Stimulated activated CD8-positive, alpha-beta memory T cell treated with anti-CD3 and anti-CD28 coated beads, Interleukin-15, amount 100 ng/mL, for 4 hours (primary cell): ENCODE results near the gene TCF7.

Experiments
- DNase-seq, 2 donors: peaks; one replicate each; pipeline ENCODE4 v3.0.0-alpha.2; 2020; ENCODE audit warnings: low read depth in 2 of 2

Gene TCF7

DNA sequence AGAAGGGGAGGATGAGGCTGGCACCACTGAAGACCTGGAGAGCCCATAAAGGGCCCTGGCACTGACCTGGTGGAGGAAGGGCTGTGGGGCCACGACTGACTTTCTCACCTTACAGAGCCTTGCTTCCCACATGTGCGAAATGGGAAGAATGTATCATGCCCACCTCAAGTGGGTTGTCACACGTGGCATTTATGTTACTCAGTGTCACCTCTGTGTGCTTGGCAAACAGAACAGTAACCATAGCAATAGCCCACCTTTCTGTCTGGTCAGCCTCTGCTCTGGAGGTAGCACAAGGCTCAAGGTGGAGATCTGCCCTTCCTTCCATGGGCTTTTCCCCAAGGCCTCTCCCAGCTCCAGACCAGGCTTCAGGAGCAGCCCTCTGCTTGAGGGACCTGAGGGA lies 16.7 kb downstream of the TCF7 start:
- DNase-seq, result peak in 1 of 2 donors; percentile 54

DNA sequence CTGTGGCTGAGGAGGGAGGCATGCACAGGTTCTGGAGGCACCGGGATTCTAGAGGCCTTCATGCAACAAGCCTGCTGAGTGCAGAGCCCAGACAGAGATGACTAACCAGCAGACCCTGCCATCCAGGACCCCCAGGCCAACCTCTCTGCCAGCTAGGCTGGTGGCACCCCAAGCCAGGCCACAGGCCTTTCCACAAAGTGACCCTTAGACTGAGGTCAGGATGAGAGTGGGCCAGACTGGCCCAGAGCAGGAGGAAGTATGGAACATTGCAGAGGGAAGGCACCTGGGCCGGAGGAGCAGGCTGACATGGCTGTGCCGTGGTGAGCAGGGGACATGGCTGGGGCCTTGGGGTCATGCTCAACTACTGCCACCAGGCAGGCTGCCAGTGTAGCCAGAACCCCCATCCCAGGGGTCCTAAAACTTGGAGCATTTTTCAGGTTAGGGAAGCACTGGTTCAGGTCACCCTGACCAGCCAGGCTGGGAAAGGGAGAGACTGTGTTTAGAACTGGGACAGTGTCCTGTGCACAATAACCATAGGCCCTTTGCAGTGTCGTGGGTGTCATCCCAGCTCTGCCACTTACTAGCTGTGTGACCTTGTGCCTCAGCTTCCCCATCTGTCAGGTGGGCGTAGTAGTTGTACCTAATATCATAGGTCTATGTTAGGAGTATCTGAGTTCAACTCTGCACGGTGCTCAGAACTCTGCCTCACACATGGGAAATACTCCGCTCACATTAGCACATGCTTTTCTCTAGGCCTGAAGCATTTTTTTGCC lies 17.3 kb downstream of the TCF7 start:
- DNase-seq, result no peak

DNA sequence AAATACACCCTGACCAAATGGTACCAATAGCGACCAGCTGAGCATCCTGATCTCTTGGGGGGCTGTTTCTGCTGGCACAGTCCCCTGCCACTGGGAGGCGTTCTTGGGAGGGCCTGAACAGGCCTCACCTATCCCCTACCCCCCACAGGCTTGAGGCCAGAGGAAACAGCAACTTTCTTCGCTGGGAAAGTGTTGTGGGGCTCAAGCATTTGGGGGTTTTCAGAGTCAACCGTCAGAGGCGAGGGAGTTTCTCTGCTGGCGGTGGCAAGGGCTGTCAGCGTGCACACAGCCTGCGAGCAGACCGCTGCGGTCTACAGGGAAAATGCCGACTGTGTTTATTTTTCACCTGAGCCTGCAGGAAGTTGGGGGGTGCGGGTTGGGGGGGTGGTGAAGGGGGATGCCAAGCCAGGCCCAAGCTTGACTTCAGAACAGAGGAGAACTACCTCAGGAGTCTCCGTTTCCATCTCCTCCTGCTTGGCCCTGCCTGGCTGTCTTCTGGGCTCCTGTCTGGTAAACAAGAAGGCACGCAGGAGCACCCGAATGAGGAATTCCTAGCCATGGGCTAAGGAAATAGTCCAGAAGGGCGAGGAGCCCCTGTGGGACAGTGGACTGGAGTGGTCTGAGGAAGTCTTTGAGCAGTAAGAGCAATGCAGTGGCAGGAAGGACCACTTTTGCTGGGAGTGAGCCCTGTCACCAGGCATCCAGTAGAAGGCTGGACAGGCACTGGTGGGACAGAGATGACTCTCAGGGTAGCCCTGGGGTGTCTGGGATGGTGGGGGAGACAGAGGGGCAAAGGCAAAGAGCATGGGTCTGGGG lies 18.1 kb downstream of the TCF7 start:
- DNase-seq, result peak; percentile 56 to 62

DNA sequence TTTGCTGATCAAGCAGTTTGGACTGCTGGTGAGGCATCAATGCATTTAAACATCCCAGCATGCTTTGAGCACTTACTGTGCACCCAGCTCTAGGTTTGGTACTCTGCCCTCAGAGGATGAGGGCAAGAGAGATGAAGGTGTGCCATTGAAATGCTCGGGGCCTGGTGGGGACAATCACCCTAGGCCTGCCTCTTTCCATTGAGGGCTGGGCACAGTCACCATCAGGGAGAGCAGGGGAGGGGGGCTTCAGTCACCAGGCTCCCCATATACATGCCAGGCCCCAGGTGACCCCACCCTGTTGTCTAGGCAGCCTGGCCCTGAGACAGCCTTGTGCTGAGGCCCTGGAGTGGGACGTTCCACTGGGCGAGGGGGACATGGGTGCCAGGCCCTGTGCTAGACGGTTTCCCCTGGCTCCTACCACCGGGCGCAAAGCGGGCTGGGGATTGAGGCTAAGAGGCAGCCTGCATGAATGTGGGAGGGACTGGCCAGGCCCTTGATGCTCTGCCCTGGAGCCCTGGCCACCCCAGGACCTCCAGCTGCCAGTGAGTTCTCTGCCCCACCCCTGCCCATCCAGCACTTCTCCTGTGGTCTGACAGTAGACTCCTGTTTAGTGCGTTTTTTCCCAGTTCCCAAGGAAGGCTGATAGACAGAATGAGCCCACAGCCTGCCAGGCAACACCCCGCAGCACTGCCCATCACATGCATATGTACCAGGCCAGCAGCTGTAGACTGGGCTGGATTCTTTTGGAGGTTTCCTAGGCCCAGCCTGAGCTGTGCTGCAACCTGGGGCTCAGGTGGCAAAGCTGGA lies 18.9 kb downstream of the TCF7 start:
- DNase-seq, result no peak

DNA sequence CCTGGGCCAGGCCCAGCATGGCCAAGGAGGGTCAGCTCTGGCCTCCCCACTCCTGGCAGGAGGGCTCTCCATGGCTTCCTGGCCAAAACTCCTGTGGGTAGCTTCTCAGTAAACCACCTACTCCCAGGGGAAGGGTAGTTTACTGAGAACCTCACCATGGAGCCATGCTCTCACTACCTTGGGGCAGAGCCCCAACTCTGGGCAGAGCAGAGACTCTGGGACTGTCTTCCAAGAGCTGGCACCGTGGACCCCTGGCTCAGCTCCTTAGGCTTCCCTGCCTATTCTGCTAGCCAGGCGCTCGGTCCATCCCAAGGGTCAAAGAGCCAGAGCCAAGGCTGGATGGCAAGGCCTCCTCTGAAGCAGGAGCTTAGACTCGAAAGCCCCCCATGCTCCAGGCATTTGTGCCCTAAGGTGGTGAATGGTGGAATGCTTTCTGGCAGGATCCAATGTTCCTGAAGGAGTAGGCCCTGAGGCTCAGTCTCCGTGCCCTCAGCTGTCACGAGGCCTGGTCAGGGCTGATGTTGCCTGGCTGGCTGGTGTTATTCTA lies 19.6 kb downstream of the TCF7 start:
- no peak for DNase-seq

DNA sequence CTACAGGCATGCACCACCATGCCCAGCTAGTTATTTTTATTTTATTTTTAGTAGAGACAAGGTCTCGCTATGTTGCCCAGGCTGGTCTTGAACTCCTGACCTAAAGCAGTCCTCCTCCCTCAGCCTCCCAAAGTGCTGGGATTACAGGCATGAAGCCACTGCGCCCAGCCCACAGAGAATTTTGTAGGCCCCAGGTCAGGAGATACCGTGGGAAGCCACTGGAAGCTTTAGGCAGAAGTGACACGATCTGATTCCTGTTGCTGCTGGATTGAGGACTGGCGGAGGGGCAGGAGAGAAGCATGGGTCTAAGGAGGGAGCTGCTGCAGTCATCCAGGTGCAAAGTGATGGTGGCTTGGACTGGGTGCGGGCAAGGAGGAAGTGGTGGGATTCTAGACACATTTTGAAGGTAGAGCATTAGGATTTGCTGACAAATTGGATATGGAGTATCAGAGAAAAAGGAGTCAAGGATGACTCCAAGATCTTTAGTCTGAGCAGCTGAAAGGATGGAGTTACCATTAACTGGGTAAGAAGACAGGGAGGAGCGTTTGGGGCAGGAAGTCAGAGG lies 20.7 kb downstream of the TCF7 start:
- no peak for DNase-seq

DNA sequence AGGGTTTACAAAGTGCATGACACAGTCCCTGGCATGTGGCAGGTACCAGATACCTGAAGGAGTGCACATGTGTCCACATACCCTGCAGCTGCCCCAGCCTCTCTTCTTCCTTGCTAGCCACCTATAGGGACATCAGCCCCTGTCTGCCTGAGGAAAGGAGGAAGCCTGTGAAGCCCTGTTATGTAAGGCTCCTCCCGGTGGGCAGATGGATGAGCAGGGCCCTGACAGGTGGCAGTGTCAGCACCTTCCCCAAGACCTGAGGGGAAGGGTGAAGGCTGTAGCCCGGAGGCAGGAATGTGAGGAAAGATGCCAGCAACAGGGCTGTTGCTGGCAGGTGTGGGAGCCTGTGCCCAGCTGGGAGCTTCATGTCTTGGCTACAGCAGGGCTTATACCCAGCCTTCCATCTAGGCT lies 21.7 kb downstream of the TCF7 start:
- DNase-seq, result no peak

DNA sequence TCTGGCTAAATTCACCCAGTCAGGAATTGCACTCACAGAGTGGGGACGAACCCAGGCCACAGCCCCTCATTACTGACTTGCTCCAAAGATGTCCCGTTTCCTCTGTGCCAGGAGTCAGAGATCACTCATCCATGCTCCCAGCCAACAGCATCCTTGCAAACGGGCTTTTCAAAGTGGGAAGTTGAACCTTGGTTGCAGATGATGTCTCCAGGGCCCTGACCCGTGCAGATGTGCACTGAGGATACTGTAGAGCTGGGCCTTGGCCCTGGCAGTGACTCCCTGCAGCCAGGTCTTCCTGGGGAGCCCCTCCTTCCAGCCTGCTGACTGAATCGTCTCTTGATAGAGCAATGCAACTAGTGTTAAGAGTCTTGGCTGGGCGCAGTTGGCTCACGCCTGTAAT lies 22.3 kb downstream of the TCF7 start:
- no peak for DNase-seq

DNA sequence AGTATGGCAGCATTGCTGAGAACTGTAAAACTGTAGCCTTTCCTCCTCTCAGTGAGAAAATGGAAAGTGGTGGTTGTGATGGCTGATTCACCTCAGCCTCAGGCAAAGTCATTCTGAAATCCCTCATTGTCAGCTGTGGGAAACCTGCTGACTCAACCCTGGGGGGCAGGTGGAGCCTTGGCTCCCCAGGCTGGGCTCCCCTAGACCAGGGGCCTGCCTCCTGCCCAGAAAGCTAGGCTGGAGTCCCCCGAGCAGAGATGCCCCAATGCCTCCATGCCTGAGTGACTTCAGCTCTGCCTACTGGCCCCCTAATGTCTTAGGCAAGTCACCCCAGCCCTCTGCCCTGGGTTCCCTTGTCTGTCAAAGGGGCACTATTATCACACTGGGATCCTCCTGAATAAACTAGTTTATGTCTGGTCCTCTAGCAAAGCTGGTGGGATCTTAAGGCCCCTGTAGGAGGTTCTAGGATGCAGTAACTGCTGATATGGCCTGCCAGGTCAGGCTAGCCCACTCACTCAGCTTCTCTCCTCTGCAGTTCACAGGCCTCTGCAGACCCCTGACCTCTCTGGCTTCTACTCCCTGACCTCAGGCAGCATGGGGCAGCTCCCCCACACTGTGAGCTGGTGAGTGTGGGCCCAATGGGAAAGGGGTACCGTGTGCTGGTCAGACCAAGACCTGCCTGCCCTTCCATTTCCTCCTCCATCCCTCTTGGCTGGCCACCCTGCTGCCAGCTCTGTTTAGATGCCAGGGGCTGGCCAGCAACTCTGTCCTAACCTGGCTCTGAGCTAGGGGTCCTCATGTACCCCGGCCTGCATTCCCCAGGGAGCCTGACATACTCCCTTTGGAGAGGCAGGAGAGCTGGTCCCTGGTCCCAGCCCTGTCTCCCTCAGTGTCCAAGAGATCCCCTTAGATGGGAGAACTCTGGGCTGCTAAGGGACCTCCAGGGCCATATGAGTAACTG lies 24.2 kb downstream of the TCF7 start:
- DNase-seq, result peak in 1 of 2 donors; percentile 55

DNA sequence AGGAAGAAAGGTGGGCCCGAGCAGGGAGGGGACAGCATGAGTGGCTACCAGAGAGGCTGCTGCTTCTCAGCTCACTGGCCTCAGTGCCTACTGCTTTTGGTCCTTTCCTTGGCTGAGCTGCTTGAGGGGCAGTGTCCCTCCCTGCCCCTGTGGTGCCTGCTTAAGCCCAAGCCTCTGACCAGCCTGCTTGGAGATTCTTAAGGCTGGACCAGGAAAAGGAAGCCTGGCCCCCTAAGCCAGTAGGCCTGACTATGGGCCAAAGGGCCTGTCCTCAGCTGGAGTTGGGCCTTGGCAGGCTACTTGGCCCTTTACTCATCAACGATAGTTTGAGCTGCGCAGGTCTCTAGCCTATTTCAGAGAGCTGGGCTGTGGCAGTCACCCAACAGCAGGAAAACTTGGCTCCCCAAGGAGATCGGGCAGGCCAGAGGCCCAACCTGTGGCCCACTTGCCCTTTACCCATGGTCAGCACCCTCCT lies 24.9 kb downstream of the TCF7 start:
- DNase-seq, result no peak

DNA sequence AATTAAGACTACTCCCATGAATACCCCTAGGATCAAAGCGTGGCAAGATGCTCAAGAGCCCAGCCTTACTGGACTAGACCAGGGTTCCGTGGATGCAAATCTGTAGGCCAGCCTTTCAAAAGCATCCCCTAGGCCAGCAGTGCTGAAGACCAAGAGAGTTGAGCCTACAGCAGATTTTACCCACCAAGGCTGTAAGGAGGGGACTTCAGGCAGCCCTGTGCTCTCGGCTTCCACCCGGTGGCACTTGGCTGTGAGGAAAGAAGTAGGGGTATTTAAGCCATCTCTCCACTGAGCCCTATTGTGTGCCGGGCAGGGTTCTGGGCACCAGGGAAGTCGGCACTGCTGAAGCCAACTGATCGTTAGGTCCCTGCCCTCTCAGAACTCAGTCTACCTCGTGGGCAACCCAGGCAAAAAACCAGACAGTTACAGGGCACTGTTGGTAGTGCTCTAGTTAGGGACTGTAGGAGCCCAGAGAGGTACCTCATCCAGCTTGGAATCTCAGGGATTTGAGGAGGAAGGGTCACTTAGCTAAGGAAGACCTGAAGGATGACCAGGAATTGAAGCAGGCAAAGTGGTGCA lies 25.5 kb downstream of the TCF7 start:
- no peak for DNase-seq

DNA sequence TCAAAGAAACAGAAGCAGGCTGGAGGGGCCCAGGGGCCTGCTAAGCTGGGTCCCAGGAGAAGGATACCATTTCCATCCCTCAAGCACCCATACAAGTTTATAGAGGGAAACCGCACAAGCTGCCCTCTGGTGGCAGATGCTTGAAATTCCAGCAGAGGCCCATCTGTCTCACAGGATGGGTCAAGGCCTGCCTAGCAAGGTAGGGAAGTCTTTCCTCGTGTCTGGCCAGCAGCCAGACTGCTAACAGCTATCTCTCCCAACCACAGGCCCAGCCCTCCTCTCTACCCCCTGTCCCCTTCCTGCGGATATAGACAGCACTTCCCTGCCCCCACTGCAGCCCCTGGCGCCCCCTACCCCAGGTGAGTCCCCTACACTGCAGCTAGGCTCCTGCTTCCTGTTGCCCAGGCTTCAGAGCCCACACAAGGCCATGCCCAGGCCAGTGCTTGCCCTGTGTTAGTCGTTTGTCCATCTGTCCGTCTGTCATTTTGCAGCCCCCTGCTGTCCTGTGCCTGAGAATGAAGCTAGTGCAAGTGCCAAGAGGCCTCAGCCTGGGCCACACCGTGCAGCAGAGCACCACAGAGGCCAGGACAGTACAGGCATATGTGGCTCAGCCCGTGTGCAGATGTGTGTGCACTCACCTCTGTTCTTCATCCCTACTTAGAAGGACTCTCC lies 26.2 kb downstream of the TCF7 start:
- peak in 1 of 2 donors; percentile 42 for DNase-seq

DNA sequence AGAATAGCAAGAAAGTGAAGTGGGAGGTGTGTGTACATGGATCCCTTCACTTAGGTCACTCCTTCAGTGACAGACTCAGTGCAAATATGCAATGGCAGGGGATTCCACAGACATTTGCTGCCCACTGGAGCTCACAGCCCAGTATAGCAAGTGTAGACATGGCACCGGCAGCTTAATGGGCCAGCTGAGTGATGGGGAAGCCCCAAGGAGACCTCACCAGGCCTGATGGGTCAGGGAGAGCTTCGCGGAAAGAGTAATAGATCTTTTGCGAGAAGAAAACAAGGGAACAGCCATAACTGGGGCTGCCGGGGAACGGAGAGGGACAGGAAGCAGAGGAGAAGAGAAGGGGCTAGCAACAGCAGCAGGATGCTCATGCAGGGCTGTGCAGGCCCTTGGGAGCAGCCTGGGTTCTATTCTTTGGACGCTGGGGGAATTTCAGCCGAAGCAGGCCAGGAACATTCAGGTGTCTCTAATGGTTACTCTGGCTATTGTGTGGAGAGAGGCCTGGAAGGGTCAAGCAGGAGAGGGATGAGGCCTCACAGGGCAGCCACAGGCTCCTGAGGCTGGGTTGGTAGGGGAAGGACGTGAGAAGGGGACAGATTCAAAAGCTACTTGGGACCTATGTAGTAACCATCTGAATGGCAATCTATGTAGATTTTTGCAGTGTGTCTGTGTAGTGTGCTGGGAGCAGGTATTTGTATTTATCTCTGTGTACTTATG lies 27.0 kb downstream of the TCF7 start:
- DNase-seq, result no peak

DNA sequence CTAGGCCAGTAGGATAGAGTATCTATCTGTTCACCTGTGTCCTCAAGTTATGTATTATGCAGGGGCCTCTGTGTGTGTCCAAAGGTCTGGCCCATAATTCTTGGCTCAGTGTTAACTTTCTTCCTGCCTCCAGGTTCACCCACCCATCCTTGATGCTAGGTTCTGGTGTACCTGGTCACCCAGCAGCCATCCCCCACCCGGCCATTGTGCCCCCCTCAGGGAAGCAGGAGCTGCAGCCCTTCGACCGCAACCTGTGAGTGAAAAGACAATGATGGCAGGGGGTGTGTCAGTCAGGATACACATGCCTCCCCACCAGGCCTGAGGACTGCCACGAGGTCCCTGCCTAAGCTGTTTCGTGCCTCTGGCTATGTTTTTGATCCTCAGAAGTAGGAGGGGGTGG lies 27.6 kb downstream of the TCF7 start:
- DNase-seq, result no peak

DNA sequence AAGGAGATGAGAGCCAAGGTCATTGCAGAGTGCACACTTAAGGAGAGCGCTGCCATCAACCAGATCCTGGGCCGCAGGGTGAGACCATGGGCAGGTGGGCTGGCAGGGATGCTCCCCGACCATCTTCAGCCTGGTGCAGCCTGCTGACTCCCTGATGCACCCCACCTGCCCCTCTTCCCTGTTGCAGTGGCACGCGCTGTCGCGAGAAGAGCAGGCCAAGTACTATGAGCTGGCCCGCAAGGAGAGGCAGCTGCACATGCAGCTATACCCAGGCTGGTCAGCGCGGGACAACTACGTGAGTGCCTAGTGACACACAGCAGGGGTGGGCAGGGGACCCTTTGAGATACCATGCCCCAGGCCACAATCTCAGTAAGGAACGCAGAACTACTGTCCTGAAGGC lies 28.3 kb downstream of the TCF7 start:
- no peak for DNase-seq

DNA sequence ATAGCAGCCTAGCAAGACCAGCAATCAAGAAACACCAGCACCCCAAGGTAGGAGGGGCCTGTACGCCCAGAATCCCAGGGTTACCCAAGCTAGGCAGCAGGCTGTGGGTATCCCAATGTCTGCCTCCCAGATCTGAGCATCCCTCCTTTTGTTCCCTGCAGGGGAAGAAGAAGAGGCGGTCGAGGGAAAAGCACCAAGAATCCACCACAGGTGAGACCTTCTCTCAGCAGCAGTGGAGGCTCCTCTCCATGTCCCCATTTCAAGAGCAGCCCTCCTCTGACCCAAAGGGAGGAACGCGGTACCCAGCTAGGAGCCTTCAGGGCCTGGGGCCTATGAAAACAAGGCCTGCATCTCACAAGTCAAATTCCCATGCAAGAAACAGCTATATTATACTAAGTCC lies 28.9 kb downstream of the TCF7 start:
- no peak for DNase-seq

DNA sequence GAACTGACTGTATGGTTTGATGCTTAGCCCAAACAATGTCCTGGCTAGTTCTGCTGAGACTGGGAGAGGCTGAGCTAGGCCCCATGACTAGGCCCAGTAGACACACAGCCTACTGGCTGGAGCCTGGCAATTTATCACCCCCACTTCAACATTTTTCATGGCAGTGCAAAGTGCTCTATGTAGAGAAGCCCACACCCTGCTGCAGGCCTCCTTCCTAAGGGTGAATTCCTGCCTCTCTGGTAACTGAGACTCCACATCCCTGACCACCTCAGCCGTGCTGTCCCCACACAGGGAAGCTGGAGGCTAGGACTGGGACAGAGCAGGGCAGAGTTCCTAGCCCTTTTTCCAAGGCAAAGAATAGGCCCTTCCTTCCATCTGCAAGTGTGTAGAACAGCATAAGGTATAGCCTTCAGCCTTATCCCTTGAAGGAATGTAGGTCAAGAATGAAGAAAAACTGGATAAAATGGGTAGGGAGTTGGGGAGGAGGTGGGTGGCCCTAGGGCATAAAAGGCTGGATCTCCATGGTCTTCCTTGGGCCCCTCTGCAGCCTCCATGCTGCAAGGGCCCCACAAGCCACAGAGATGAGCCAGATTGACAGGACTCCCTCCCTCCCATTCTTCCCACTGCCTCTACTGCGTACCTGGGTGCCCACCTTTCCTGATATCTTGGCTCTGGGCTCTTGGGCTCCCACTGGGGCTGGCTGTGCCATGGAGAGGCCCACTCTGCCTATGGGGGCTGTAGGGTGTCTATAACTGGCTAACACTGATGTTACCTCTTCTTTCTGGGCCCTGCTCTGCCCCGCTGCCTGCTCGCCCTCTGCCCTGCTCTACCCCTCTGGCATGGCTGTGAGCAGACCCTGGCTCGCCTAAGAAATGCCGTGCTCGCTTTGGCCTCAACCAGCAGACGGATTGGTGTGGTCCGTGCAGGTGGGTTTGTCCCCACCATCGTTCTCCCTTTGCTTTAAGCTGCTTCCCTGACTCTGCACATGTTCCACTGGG lies 29.8 kb downstream of the TCF7 start:
- DNase-seq, result no peak
